HAP-1 (cell line): ENCODE measurements around the gene PKMYT1.
"Not testable (repeated sequence)": the region's sequence is repeated elsewhere in the genome, so short reads cannot be mapped to it uniquely, and the experiment has no call there.

Experiments
- DNase-seq, 2 experiments: peaks; one replicate each; pipeline ENCODE4 v3.0.0-alpha.2; 2016 to 2020; ENCODE audit warnings: low spot score in 2 of 2
- H3K27me3 ChIP-seq: fragments of 250-450 bp; sonication (Bioruptor Pico); 2 replicates; pipeline ENCODE4 v1.5.1; 2020; ENCODE audit warnings: low read depth, mild to moderate bottlenecking, moderate library complexity
- H3K36me3 ChIP-seq: fragments of 250-450 bp; sonication (Bioruptor Pico); replicated peaks from 2 replicates; pipeline ENCODE4 v1.5.1; 2020; ENCODE audit warnings: mild to moderate bottlenecking
- H3K4me1 ChIP-seq: fragments of 250-450 bp; sonication (Bioruptor Pico); 2 replicates; pipeline ENCODE4 v1.5.1; 2020; ENCODE audit warnings: mild to moderate bottlenecking
- H3K4me3 ChIP-seq: fragments of 250-450 bp; sonication (Bioruptor Pico); 2 replicates; pipeline ENCODE4 v1.5.1; 2020; ENCODE audit warnings: mild to moderate bottlenecking, moderate library complexity
- H3K9me3 ChIP-seq: fragments of 250-450 bp; sonication (Bioruptor Pico); 2 replicates; pipeline ENCODE4 v1.5.1; 2020; ENCODE audit warnings: mild to moderate bottlenecking, moderate library complexity
- in situ Hi-C: fragments of 300-500 bp; cut with MboI; formaldehyde crosslinking; loops from 3 replicates; pipeline ENCODE4 v1.14.3; 2020; ENCODE audit warnings: low sequenced_read_pairs, inconsistent platforms, mixed read lengths

PKMYT1 gene

DNA sequence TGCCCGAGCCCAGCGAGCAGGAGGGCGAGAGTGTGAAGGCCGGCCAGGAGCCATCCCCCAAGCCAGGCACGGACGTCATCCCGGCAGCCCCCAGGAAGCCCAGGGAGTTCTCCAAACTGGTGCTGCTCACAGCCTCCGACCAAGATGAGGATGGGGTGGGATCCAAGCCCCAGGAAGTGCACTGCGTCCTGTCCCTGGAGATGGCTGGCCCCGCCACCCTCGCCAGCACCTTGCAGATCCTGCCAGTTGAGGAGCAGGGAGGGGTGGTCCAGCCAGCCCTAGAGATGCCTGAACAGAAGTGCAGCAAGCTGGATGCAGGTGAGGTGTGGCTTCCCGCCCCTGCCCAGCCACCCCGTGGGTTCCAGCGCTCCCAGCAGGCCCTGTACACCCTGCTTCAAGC is 50.6 kb downstream of the PKMYT1 start:
- Histone ChIP-seq H3K36me3 (peaks cover 4% of the 10 kb centered on the region), H3K4me3 (no peak overlapping the region), H3K27me3 (no peaks in the 10 kb centered on the region), H3K9me3 (no peaks in the 10 kb centered on the region), H3K4me1 (peaks cover 10% of the 10 kb centered on the region; the same call in 1 of the 2 replicates)
- no peak for DNase-seq
- in situ Hi-C loops = no loop called here

DNA sequence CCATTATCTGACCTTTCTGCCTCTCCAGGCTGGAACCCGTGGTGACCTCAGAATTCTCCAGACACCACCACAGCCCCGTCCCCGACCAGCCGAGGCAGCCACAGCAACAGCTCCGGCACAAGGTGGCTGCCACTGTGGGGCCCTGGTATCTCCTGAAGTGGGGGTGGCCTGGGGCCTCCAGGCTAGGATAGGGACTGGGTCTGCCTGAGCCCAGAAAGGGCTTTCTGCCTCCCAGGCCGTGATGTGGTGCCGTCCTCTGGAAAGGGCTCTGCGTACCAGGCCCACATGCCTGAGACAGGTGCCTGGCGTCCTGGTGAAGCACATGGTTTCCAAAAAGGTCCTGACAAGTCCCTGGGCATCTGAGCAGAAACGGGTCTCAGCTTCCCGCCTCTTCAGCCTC is 51.5 kb downstream of the PKMYT1 start:
- Histone ChIP-seq H3K27me3 (no peaks in the 10 kb centered on the region), H3K4me3 (no peak overlapping the region), H3K4me1 (peaks cover 10% of the 10 kb centered on the region; the same call in 1 of the 2 replicates), H3K9me3 (no peaks in the 10 kb centered on the region), H3K36me3 (no peaks in the 10 kb centered on the region; the same call in none of the 2 replicates)
- DNase-seq = no peak
- in situ Hi-C loops = no loop called here

DNA sequence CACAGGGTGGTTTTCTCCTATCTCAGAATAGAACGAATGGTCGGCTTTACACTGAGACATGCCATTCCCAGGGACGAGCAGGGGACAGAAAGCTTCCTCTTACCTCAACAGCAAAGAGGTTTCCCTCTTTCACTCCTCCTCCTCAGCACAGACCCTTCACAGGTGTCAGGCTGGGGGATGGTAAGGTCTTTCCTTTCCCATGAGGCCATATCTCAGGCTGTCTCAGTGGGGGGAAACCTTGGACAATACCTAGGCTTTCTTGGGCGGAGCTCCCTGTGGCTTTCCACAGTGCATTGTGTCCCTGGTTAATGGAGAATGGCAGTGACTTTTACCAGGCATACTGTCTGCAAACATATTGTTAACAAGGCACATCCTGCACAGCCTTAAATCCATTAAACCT is 52.1 kb downstream of the PKMYT1 start:
- H3K4me3 ChIP-seq, H3K4me1 ChIP-seq, H3K9me3 ChIP-seq, H3K27me3 ChIP-seq, DNase-seq, H3K36me3 ChIP-seq, in situ Hi-C loops: not testable (repeated sequence)

DNA sequence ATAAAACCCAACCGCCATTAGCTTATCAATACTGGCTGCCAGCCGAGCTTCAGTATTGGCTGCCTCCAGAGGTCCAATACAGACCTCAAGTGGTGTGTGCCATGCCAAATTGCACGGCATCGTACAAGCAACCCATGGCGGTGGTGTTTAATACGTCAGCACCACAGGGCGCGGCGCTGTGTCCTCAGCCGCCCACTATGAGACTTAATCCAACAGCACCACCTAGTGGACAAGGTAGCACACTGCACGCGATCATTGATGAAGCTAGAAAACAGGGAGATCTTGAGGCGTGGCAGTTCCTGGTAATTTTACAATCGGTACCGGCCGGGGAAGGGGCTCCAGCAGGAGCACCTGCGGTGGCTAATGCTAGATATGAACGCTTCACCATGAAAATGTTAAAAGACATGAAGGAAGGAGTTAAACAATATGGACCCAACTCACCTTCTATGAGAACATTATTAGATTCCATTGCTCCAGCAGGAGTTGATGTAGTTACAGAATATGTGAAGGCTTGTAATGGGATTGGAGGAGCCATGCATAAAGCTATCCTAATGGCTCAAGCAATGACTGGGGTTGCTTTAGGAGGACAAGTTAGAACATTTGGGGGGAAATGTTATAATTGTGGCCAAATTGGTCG is 53.1 kb downstream of the PKMYT1 start:
- Histone ChIP-seq H3K36me3 (no peaks in the 10 kb centered on the region; the same call in 1 of the 2 replicates), H3K27me3 (no peaks in the 10 kb centered on the region), H3K4me1 (peaks cover 10% of the 10 kb centered on the region; the same call in 1 of the 2 replicates), H3K4me3 (no peak overlapping the region), H3K9me3 (no peaks in the 10 kb centered on the region)
- peak; percentile 69 to 90 for DNase-seq
- in situ Hi-C loops = no loop called here

DNA sequence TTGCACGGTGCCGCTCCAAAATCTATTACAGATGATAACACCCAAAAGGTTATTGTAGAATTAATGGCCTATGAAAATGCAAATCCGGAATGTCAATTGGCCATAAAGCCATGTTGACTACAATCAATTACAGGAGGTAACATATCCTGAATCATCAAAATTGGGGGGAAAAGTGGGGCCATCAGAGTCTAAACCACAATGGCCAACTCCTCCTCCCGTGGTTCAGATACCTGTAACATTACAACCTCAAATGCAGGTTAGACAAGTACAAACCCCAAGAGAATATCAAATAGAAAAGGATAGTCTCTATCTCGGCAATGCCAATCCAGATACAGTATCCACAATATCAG is 53.6 kb downstream of the PKMYT1 start:
- H3K36me3 ChIP-seq = peaks cover 3% of the 10 kb centered on the region; the same call in 1 of the 2 replicates
- no peaks in the 10 kb centered on the region for H3K27me3 ChIP-seq
- H3K4me1 ChIP-seq = peaks cover 10% of the 10 kb centered on the region; the same call in 1 of the 2 replicates
- DNase-seq = no peak
- in situ Hi-C loops = no loop called here
- H3K4me3 ChIP-seq = no peak overlapping the region
- H3K9me3 ChIP-seq = no peaks in the 10 kb centered on the region

DNA sequence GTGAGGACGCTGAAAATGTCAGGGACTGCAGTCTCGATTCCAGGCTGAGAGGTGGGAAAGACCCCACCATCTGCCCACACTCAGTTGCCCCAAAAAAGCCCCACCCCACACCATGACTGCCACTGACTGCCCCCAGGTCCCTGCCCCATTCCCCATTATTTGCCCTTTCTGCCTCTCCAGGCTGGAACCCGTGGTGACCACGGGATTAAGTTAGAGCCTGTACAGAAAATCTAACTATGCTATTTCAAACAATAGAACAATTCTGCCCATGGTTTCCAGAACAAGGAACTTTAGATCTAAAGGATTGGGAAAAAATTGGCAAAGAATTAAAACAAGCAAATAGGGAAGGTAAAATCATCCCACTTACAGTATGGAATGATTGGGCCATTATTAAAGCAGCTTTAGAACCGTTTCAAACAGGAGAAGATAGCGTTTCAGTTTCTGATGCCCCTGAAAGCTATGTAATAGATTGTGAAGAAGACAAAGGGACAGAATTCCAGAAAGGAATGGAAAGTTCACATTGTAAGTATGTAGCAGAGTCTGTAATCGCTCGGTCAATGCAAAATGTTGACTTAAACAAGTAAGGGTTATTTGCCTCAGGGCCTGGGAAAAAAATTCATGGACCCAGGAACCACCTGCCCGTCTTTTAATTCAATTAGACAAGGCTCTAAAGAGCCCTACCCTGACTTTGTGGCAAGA is 54.1 kb downstream of the PKMYT1 start:
- H3K36me3 ChIP-seq = peaks cover 3% of the 10 kb centered on the region; the same call in 1 of the 2 replicates
- in situ Hi-C loops = no loop called here
- H3K9me3 ChIP-seq = no peaks in the 10 kb centered on the region
- H3K27me3 ChIP-seq = no peaks in the 10 kb centered on the region
- no peak for DNase-seq
- no peak overlapping the region for H3K4me3 ChIP-seq
- H3K4me1 ChIP-seq = peaks cover 10% of the 10 kb centered on the region; the same call in 1 of the 2 replicates

DNA sequence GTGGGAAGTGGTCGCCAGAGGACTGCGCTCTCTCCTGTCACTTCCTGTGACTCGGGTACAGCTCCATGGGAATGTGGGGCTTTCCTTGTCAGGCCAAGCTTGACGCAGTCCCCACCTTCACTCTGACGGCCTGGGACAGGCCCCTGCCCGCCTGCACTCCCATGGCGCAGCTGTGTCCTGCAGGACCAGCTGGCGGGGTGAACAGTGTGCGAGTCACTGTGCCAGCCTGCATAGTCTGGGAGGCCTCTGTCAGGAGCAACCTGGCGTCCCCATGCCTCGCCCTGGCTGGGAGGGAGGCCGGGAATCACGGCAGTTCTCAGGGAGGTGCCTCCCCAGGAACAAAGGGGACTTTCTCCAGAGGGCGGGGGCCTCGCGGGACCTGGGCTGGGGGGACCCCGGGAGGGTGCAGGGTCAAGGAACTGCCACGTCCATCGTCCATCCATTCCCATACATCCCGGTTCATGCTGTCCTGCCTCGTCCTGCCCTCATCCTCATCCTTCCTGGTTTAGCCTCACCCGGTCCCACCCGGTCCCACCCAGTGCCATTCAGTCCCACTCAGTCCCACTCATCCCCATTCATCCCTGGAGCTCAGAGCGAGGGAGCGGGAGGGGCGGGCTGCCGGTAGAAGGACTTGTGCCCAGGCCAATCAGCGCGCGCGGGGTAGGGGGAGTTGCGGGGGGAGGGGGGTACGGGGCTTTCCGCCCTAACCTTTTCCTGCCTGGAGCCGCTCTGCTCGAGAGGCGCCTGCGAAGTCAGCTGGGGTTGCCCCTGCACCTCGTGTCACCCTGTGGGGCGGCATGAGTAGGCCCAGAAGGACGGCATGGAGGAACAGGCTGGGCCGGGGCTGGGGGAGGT is 55.1 kb downstream of the PKMYT1 start:
- in situ Hi-C loops = no loop called here
- Histone ChIP-seq H3K27me3 (no peaks in the 10 kb centered on the region), H3K4me3 (no peak overlapping the region), H3K4me1 (peaks cover 10% of the 10 kb centered on the region; the same call in 1 of the 2 replicates), H3K36me3 (0 out of 2 replicates have a peak, but pooled peaks cover 3% of the 10 kb centered on the region), H3K9me3 (no peaks in the 10 kb centered on the region)
- no peak for DNase-seq

DNA sequence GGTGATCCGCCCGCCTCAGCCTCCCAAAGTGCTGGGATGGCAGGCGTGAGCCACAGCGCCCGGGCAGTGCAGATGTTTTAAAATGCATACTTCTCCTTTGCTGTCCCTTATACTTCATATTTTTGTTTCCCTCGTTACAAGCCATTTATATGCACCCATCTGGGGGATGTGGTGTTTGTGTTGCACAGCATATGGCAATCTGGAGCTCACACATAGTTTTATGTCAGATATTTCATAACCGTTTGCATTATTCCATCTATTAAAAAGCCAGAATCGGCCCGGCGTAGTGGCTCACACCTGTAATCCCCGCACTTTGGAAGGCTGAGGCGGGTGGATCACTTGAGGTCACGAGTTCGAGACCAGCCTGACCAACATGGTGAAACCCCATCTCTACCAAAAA is 56.8 kb downstream of the PKMYT1 start:
- in situ Hi-C loops = no loop called here
- Histone ChIP-seq H3K27me3 (no peaks in the 10 kb centered on the region), H3K4me3 (no peak overlapping the region), H3K4me1 (peaks cover 10% of the 10 kb centered on the region; the same call in 1 of the 2 replicates), H3K9me3 (no peaks in the 10 kb centered on the region), H3K36me3 (0 out of 2 replicates have a peak, but pooled peaks cover 3% of the 10 kb centered on the region)
- DNase-seq = no peak
